ENCODE measurements around the gene DNM1. TPM values are rescaled to one million over a fixed set of nuclear protein-coding genes. Genes with fewer than 3 reads are reported as not detected.

The DNM1 gene
- total RNA-seq: 10 to 100 TPM; 19.0 to 46.5 TPM
- long read RNA-seq, donor 1, partial matches to known transcripts: 6 of 17 reads
- long read RNA-seq, donor 1, other reads (novel, unspliced or antisense): 11 of 17 reads
- long read RNA-seq, donor 2, partial matches to known transcripts: 8 of 9 reads
- long read RNA-seq, donor 2, other reads (novel, unspliced or antisense): 1 of 9 reads

DNA sequence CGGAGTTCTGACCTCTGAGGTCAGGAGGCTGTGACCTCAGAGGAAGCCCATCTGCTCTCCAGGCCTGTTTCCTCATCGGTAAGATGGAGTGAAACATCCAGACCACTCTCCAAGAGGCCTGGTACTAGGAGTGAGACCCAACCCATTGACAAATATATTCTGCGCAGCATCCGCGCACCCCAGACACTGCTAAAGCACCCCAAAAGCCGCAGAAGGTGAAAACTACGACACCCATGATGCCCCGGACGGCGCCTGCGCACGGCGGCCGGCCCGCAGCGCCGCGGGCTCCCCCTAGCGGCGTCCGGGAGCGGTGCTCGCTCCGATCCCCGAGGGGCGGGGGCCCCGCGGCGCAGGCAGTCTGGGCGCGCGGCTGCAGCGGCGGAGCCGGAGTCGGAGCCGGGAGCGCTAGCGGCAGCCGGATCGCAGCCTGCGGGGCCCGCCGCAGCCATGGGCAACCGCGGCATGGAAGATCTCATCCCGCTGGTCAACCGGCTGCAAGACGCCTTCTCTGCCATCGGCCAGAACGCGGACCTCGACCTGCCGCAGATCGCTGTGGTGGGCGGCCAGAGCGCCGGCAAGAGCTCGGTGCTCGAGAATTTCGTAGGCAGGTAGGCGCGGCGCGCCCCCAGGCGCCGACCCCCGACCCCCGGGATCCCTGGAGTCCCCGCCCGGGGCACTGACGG, at the start of gene DNM1:
TSS of gene DNM1 (plus strand) at position 356 of the 683 bp plus-strand sequence. CDS start at position 448, 92 bp downstream.
- peak; percentile 89 for DNase-seq (ENCODE audit: low spot score)
- intact Hi-C loops (cut with DNase I): no loop called here

- intact Hi-C loops (cut with DNase I): no loop called here
- DNase-seq (ENCODE audit: low spot score): peak; percentile 75
These were observed 49.1 kb upstream of the DNM1 start for GRCh38 chr9:128153947-128154695.

DNA sequence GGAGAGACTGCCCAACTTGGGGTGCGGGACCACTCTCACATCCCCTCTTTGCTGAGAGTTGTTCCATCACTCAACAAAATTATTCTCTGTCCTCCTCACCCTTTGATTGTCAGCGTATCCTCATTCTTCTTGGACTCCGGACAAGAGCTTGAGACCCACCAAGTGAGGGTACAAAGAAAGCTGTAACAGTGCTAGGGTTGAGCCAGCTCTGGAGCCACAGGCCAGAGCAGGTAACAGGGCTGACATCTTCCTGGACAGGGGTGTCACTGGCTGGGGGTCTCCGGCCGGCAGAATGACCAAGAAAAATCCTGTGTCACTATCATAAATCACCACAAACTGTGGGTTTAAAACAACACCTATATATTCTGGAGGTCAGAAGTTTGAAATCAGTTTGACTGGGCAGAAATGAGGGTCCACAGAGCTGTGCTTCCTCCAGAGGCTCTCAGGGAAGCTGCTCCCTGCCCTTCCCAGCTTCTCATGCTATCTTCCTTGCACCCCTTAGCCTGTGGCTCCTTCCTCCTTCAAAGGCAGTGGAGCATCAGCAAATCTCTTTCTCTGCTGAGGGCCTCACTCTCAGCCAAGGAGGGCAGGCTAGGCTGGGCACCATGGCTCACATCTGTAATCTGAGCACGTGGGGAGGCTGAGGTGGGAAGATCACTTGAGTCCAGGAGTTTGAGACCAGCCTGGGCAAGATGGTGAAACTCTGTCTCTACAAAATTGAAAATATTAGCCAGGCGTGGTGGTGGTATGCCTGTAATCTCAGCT, 47.3 kb upstream of the DNM1 start:
- intact Hi-C loops (cut with DNase I): no loop called here
- DNase-seq (ENCODE audit: low spot score): peak; percentile 60

GRCh38 chr9:128159522-128159783, 43.7 kb upstream of the DNM1 start:
- no peak for DNase-seq (ENCODE audit: low spot score)
- intact Hi-C loops (cut with DNase I): no loop called here

- peak; percentile 98 for DNase-seq (ENCODE audit: low spot score)
- intact Hi-C loops (cut with DNase I): no loop called here
These were observed 43.2 kb upstream of the DNM1 start, which contains the start of gene BBLN for GRCh38 chr9:128159784-128160602. Gene BBLN, plus strand, starts transcription at chr9:128160265. Its CDS starts 143 bp downstream, at chr9:128160408.

- DNase-seq (ENCODE audit: low spot score): no peak
- intact Hi-C loops (cut with DNase I): no loop called here
These were observed 42.6 kb upstream of the DNM1 start for GRCh38 chr9:128160603-128160987.

DNA sequence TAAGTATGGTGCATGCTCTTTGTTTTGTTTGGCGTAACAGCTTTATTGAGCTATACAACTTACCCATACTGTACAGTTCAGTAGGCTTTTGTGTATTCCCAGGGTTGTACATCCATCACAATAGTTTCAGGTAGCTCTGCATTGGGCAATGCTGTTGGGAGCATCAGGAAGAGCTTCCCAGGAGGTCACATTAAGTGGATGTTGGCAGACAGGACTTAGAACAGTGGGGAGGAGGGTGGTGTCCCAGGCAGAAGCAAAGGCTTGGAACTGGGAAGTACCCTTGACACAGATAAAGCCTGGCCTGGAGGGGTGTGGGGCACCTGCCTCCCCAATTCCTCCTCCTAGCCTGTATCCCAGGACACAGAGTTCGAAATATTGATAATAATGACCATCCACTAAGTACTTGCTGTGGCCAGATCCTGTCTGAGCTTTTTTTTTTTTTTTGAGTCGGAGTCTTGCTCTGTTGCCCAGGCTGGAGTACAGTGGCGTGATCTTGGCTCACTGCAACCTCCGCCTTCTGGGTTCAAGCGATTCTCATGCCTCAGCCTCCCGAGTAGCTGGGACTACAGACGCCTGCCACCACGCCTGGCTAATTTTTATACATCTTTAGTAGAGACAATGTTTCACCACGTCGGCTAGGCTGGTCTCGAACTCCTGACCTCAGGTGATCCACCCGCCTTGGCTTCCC, 41.8 kb upstream of the DNM1 start:
- intact Hi-C loops (cut with DNase I): no loop called here
- DNase-seq (ENCODE audit: low spot score): no peak

GRCh38 chr9:128162215-128163026, 40.8 kb upstream of the DNM1 start:
- intact Hi-C loops (cut with DNase I): no loop called here
- DNase-seq (ENCODE audit: low spot score): no peak

DNA sequence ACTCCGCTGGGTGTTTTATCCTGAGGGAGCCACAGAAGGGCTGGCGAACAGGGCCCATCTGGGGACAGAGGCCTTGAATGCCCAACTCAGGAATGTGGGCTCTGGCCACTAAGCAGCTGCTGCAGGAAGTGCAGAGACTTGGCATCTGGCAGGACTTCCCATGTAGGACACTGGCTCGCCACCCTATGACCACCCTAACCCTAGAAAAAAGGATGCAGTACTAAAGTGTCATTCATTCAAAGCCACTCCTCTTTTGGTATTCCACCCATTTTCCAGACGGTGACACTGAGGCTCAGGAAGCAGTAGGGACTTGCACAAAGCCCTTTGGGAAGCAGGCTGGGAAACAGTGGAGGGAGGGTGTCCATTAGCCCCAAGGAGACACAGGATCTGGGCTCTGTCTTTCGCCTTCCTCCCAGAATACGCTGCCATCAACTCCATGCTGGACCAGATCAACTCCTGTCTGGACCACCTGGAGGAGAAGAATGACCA, 40.1 kb upstream of the DNM1 start:
- intact Hi-C loops (cut with DNase I): no loop called here
- DNase-seq (ENCODE audit: low spot score): no peak

DNA sequence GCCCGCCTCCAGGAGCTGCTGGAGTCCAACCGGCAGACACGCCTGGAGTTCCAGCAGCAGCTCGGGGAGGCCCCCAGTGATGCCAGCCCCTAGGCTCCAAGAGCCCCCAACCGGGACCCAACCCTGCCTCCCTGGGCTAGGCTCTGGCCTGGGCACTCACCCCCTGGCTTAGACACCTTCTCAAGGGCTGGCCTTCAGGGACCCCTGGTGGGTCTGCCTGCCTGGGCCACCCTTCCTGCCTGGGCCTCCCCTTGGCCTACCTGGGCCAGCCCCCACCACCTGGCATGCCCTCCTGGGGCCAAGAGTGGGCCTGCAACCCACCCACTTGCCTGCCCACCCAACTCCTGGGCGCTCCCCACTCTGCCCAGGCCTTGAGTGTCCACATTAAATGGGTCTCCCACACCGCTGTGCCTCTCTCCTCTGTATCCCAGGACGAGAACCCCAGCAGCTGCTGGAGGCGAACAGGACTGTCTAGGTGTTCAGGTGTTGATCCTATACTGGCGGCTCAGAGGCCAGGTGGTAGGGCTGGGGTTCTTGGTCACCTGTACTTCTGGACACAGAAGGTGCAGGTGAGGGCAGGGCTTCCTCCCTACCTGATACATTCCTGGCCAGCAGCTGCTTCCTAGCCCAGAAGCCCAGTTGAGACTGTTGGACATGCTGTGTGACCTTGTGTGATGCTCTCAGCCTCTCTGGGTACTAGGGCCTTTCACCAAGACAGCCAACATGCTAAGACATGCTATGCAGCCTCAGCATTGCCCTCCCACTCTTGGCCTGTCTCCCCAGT, 39.5 kb upstream of the DNM1 start:
- intact Hi-C loops (cut with DNase I): no loop called here

DNA sequence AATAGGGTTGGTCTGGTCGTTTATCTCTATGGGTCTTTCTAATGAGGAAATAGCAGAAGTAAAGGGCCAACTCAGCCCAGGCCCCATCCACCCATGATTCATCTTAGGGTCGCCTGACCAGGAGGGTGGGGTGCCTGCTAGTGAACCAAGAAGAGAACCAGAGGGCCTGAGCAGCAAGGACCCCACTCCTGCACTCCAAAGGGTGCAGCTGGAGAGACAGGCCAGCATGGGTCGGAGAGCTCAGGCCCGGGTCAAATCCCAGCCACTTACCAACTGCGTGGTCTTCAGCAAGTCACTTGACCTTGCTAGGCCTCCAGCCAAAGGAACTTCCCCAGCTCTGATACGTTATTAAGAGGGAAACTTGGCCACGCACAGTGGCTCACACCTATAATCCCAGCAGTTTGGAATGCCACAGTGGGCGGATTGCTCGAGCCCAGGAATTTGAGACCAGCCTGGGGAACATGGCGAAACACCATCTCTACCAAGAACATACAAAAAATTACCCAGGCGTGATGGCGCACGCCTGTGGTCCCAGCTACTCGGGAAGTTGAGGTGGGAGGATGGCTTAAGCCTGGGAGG, 38.8 kb upstream of the DNM1 start:
- intact Hi-C loops (cut with DNase I): no loop called here
- DNase-seq (ENCODE audit: low spot score): no peak

More for the DNA sequence above, 39.5 kb upstream of the DNM1 start:
- DNase-seq (ENCODE audit: low spot score): no peak

- intact Hi-C loops (cut with DNase I): no loop called here
- no peak for DNase-seq (ENCODE audit: low spot score)
These were observed 37.0 kb upstream of the DNM1 start for GRCh38 chr9:128166169-128166568.

GRCh38 chr9:128167209-128167608, 36.0 kb upstream of the DNM1 start:
- intact Hi-C loops (cut with DNase I): no loop called here
- no peak for DNase-seq (ENCODE audit: low spot score)

GRCh38 chr9:128168731-128169308, 34.4 kb upstream of the DNM1 start:
- intact Hi-C loops (cut with DNase I): no loop called here
- no peak for DNase-seq (ENCODE audit: low spot score)

DNA sequence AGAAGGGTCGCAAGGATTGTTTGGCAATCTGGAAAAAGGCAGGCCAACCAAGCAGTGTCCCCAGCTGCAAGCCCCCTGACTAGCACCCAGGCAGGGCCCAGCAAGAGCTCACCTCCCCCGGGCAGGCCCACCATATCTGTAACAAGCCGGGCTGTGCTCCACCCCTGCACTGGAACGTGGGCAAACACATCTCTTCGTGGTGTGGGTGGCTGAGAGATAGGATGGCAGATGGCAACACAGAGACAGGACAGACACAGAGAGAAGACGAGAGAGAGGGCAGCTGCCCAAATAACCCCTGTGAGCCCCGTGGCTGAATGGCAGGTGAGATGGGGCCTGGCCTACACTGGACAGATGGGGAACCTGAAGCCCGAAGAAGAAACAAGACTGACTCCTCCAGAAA, 33.7 kb upstream of the DNM1 start:
- intact Hi-C loops (cut with DNase I): no loop called here
- no peak for DNase-seq (ENCODE audit: low spot score)

DNA sequence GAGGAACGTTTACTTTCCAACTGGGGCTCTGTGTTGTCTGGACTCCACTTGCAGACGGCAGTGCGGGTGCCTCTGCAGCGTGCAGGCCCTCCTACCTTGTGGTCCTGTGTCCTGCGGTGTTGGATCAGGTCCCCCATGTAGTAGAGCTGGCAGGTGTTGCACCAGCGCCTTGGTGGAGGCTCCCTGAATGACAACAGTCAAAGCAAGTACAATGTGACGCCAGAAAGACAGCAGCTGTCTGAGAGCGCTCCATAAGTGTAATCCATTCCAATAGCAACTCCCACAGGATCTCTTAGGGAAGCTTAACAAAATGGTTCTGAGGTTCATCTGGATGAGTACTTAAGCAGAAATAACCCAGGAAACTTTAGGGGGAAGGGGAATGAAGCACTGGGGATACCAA, 33.3 kb upstream of the DNM1 start:
- intact Hi-C loops (cut with DNase I): no loop called here
- DNase-seq (ENCODE audit: low spot score): no peak
